ENCODE results near the gene ARID1B. TPM values are rescaled to one million over a fixed set of nuclear protein-coding genes. Genes with fewer than 3 reads are reported as not detected.

The ARID1B gene
- polyA plus RNA-seq, 1 experiment, result 19.2 TPM

DNA sequence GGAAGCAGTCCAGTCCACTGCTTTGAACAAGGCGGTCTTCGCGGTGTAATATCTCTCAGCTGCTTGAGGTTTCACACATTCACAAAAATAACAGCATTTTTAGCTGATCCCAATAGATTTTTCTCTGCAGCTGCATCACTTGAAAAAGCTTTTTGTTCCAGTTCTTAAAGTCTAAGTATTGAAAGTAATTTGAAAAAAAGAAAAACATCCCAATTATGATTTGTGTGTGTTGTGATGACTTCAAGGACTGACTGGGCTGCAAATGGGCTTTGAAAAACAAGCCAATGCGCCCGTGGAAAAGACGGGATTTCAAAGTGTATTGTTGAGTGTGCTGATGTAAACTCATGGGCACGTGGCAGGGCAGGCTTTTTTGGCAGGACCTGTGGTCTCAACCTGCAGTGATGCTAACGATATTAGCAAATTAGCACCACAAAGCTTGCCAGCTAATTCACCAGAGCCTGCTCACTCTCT, 395.1 kb downstream of the ARID1B start:
- no peaks in the 10 kb centered on the region for H3K9me3 ChIP-seq (ENCODE audit: control insufficient read depth, insufficient read depth, low read length)
- ChIA-PET CTCF (interaction anchor here (1.0 kb wide), 1 partner anchor 138 kb away, joined by 3 read pairs; no protein-coding TSS in a partner anchor), POLR2A (interaction anchor here (0.7 kb wide), 1 partner anchor 189 kb away, joined by 5 read pairs; no protein-coding TSS in a partner anchor)
- TF ChIP-seq, protein P1, sequence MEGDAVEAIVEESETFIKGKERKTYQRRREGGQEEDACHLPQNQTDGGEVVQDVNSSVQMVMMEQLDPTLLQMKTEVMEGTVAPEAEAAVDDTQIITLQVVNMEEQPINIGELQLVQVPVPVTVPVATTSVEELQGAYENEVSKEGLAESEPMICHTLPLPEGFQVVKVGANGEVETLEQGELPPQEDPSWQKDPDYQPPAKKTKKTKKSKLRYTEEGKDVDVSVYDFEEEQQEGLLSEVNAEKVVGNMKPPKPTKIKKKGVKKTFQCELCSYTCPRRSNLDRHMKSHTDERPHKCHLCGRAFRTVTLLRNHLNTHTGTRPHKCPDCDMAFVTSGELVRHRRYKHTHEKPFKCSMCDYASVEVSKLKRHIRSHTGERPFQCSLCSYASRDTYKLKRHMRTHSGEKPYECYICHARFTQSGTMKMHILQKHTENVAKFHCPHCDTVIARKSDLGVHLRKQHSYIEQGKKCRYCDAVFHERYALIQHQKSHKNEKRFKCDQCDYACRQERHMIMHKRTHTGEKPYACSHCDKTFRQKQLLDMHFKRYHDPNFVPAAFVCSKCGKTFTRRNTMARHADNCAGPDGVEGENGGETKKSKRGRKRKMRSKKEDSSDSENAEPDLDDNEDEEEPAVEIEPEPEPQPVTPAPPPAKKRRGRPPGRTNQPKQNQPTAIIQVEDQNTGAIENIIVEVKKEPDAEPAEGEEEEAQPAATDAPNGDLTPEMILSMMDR (IDR thresholded peaks at IDR 0.05; ENCODE audit: low read depth, low read length), result no peak
- no peak overlapping the region for H3K27ac ChIP-seq (ENCODE audit: low read depth, low read length)
- H3K4me3 ChIP-seq (ENCODE audit: low read depth, low read length), result no peak overlapping the region
- DNase-seq (ENCODE audit: low read depth, low spot score), result no peak
- no peaks in the 10 kb centered on the region for H3K27me3 ChIP-seq (ENCODE audit: control insufficient read depth, insufficient read depth, low read length)

DNA sequence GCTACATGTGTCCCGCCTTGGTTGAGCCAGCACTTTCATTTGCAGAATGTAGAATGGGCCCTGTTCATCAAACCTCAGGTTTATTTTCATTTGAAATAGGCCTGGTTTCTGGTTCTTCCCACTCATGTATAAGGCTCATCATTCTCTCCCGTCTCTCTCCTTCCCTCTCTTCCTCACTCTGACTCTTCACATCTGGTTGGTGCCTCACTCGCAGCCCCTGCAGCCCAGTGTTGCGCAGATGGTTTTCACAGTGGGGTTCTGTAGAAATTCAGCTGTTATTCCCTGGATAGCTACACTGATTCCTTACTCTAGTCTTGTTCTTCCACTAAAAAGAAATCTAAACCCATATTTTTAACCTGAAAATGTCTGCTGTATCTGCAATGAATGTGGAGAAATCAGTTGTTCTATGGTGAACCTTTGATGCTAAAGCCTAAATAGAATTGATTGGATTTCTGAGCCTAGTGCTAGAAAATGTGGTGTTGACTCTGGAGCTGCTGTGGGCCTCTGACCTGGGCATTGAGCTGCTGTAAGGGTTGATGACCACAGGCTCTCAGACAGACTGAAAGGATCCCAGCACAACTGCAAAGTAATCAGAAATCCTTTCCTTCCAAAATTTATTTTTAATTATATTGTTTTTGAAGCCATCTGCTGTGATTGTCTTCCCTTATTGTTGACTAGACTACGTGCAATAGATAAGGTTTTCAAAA, 395.8 kb downstream of the ARID1B start:
- DNase-seq (ENCODE audit: low read depth, low spot score), result no peak
- H3K27me3 ChIP-seq (ENCODE audit: control insufficient read depth, insufficient read depth, low read length), result no peaks in the 10 kb centered on the region
- CTCF ChIA-PET, result interaction anchor here (1.0 kb wide), 1 partner anchor 139 kb away, joined by 3 read pairs; no protein-coding TSS in a partner anchor
- TF ChIP-seq, protein P1 (IDR thresholded peaks at IDR 0.05; ENCODE audit: low read depth, low read length), result no peak
- POLR2A ChIA-PET, result interaction anchor here (0.7 kb wide), 1 partner anchor 188 kb away, joined by 5 read pairs; no protein-coding TSS in a partner anchor
- no peak overlapping the region for H3K27ac ChIP-seq (ENCODE audit: low read depth, low read length)
- H3K9me3 ChIP-seq (ENCODE audit: control insufficient read depth, insufficient read depth, low read length), result no peaks in the 10 kb centered on the region
- no peak overlapping the region for H3K4me3 ChIP-seq (ENCODE audit: low read depth, low read length)

DNA sequence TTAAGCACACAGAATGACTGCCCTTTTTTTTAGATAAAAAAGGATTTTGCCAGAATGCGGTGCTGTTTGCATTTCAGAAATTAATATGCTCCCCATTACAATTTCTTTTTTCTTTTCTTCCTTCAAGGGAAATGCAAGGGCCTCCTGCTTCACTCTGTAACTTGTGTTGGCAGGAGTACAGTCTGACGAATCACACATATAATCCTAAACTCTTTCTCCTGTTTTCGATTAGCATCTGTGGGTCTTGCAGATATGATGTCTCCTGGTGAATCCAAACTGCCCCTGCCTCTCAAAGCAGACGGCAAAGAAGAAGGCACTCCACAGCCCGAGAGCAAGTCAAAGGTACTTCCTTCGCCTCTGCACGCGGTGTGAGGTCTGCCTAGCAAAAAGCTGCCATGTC, 396.6 kb downstream of the ARID1B start:
- DNase-seq (ENCODE audit: low read depth, low spot score), result no peak
- Histone ChIP-seq H3K27ac (ENCODE audit: low read depth, low read length) (no peak overlapping the region), H3K9me3 (ENCODE audit: control insufficient read depth, insufficient read depth, low read length) (no peaks in the 10 kb centered on the region), H3K27me3 (ENCODE audit: control insufficient read depth, insufficient read depth, low read length) (no peaks in the 10 kb centered on the region), H3K4me3 (ENCODE audit: low read depth, low read length) (no peak overlapping the region)
- ChIA-PET CTCF (interaction anchor here (0.6 kb wide), 2 partner anchors 110 to 432 kb away, joined by 3 read pairs; no protein-coding TSS in a partner anchor), POLR2A (interaction anchor here (0.6 kb wide), 1 partner anchor 153 kb away, joined by 3 read pairs; no protein-coding TSS in a partner anchor)
- TF ChIP-seq, protein P1 (IDR thresholded peaks at IDR 0.05; ENCODE audit: low read depth, low read length), result no peak

DNA sequence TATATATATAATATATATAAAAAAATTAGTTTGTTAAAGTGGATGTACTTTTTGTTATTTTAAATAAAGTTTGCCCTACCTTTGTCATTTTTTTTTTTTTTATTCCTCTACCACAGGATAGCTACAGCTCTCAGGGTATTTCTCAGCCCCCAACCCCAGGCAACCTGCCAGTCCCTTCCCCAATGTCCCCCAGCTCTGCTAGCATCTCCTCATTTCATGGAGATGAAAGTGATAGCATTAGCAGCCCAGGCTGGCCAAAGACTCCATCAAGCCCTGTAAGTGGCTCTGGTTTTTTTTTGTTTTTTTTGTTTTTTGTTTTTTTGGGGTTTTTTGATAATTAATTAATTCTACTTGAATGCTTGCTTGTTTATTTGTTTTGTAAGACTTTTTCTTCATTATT, 397.6 kb downstream of the ARID1B start:
- TF ChIP-seq, protein P1 (IDR thresholded peaks at IDR 0.05; ENCODE audit: low read depth, low read length), result no peak
- CTCF ChIA-PET, result interaction anchor here (0.6 to 2.3 kb wide), 2 partner anchors 10 to 140 kb away, joined by 3 to 9 read pairs; no protein-coding TSS in a partner anchor
- POLR2A ChIA-PET, result no interaction called here

DNA sequence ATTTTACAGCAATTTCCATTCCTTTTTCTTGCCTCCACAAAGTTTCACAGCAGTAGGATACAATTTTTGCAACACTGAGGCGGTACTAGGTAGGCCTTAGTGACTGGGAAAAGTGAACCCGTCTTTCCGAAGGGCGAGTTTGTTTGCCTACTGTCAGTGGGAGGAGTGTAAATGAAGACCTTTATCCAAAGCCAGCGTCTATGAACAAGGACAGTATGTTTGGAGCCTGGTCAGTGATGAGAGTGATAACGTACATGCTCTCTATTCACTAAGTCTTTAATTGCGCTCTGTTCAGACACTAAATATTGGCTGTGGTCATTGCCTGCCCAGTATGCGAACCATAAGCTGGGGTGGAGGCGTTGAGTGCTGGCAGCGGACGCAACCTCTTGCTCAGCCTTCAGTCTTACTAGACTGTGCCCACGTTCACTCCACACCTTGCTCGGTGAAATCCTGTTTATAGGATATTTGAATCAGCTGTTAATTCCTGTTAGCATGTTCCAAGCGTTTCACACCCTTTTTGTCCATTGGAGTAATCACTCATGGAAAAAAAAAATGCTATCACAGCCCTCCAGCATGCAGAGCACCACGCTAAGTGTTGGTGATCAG, 400.7 kb downstream of the ARID1B start:
- POLR2A ChIA-PET, result interaction anchor here (0.7 kb wide), 1 partner anchor 275 kb away, joined by 4 read pairs; no protein-coding TSS in a partner anchor
- TF ChIP-seq, protein P1 (IDR thresholded peaks at IDR 0.05; ENCODE audit: low read depth, low read length), result no peak
- CTCF ChIA-PET, result no interaction called here
- Histone ChIP-seq H3K27me3 (ENCODE audit: control insufficient read depth, insufficient read depth, low read length) (no peaks in the 10 kb centered on the region), H3K27ac (ENCODE audit: low read depth, low read length) (no peak overlapping the region), H3K9me3 (ENCODE audit: control insufficient read depth, insufficient read depth, low read length) (no peaks in the 10 kb centered on the region), H3K4me3 (ENCODE audit: low read depth, low read length) (no peak overlapping the region)
- DNase-seq (ENCODE audit: low read depth, low spot score), result no peak

More for the DNA sequence above, 397.6 kb downstream of the ARID1B start:
- no peaks in the 10 kb centered on the region for H3K9me3 ChIP-seq (ENCODE audit: control insufficient read depth, insufficient read depth, low read length)
- H3K27ac ChIP-seq (ENCODE audit: low read depth, low read length), result no peak overlapping the region
- H3K27me3 ChIP-seq (ENCODE audit: control insufficient read depth, insufficient read depth, low read length), result no peaks in the 10 kb centered on the region
- DNase-seq (ENCODE audit: low read depth, low spot score), result no peak
- no peak overlapping the region for H3K4me3 ChIP-seq (ENCODE audit: low read depth, low read length)

Data from AG04450 (cell line).